ENCODE data around the gene LAMC1. TPM values are rescaled to one million over a fixed set of nuclear protein-coding genes. Genes with fewer than 3 reads are reported as not detected.

Gene LAMC1
- total RNA-seq, 2 experiments from 2014 or later: not detected

GRCh38 chr1:183101081-183101480 lies 77.9 kb downstream of the LAMC1 start:
- Histone ChIP-seq H3K36me3 (ENCODE audit: insufficient read depth, low read length) (no peaks in the 10 kb centered on the region), H3K27me3 (ENCODE audit: control insufficient read depth in 1 of 2, insufficient read depth in 2 of 2, low read length in 2 of 2) (no peaks in the 10 kb centered on the region), H3K27ac (ENCODE audit: low read depth in 1 of 2, low read length in 2 of 2) (no peak overlapping the region), H3K4me3 (ENCODE audit: low read length) (no peak overlapping the region), H3K4me1 (ENCODE audit: insufficient read depth, low read length) (no peaks in the 10 kb centered on the region), H3K9me3 (ENCODE audit: control insufficient read depth in 1 of 2, insufficient read depth in 1 of 2, low read length in 2 of 2) (no peaks in the 10 kb centered on the region)
- ATAC-seq (ENCODE audit: poor library complexity) (no peak), DNase-seq (no peak)
- no peak for TF ChIP-seq CTCF (IDR thresholded peaks at IDR 0.05)
- H3K4me3 Mint-ChIP-seq: no peak overlapping the region
- no peaks in the 10 kb centered on the region for H3K9me3 Mint-ChIP-seq
- ChIA-PET CTCF (no interaction called here), POLR2A (no interaction called here)
- no peaks in the 10 kb centered on the region for H3K4me1 Mint-ChIP-seq (ENCODE audit: low read depth)
- peaks cover 19% of the 10 kb centered on the region for H3K27me3 Mint-ChIP-seq
- no peak overlapping the region for H3K27ac Mint-ChIP-seq
- intact Hi-C loops (cut with DNase I, micrococcal nuclease): no loop called here
- H3K36me3 Mint-ChIP-seq (ENCODE audit: low read depth): no peaks in the 10 kb centered on the region

- no peaks in the 10 kb centered on the region for H3K27me3 ChIP-seq (ENCODE audit: control insufficient read depth in 1 of 2, insufficient read depth in 2 of 2, low read length in 2 of 2)
- no peak for ATAC-seq (ENCODE audit: poor library complexity)
- no peak for TF ChIP-seq CTCF (IDR thresholded peaks at IDR 0.05)
- no peaks in the 10 kb centered on the region for H3K9me3 Mint-ChIP-seq
- no peaks in the 10 kb centered on the region for H3K36me3 ChIP-seq (ENCODE audit: insufficient read depth, low read length)
- peaks cover 19% of the 10 kb centered on the region for H3K27me3 Mint-ChIP-seq
- CTCF ChIA-PET: no interaction called here
- H3K36me3 Mint-ChIP-seq (ENCODE audit: low read depth): no peaks in the 10 kb centered on the region
- POLR2A ChIA-PET: no interaction called here
- intact Hi-C loops (cut with DNase I, micrococcal nuclease): no loop called here
- no peak overlapping the region for H3K4me3 ChIP-seq (ENCODE audit: low read length)
- no peak overlapping the region for H3K27ac Mint-ChIP-seq
- H3K9me3 ChIP-seq (ENCODE audit: control insufficient read depth in 1 of 2, insufficient read depth in 1 of 2, low read length in 2 of 2): no peaks in the 10 kb centered on the region
- no peak overlapping the region for H3K4me3 Mint-ChIP-seq
- no peaks in the 10 kb centered on the region for H3K4me1 ChIP-seq (ENCODE audit: insufficient read depth, low read length)
- peak in 1 of 14 experiments; percentile 7 for DNase-seq
- H3K4me1 Mint-ChIP-seq (ENCODE audit: low read depth): no peaks in the 10 kb centered on the region
- no peak overlapping the region for H3K27ac ChIP-seq (ENCODE audit: low read depth in 1 of 2, low read length in 2 of 2)
Observed at GRCh38 chr1:183101841-183102276, 78.6 kb downstream of the LAMC1 start.

- H3K9me3 Mint-ChIP-seq: no peaks in the 10 kb centered on the region
- Histone ChIP-seq H3K4me3 (ENCODE audit: low read length) (no peak overlapping the region), H3K27me3 (ENCODE audit: control insufficient read depth in 1 of 2, insufficient read depth in 2 of 2, low read length in 2 of 2) (no peaks in the 10 kb centered on the region), H3K36me3 (ENCODE audit: insufficient read depth, low read length) (no peaks in the 10 kb centered on the region), H3K9me3 (ENCODE audit: control insufficient read depth in 1 of 2, insufficient read depth in 1 of 2, low read length in 2 of 2) (no peaks in the 10 kb centered on the region), H3K27ac (ENCODE audit: low read depth in 1 of 2, low read length in 2 of 2) (no peak overlapping the region), H3K4me1 (ENCODE audit: insufficient read depth, low read length) (no peaks in the 10 kb centered on the region)
- intact Hi-C loops (cut with DNase I, micrococcal nuclease): no loop called here
- H3K4me1 Mint-ChIP-seq (ENCODE audit: low read depth): no peaks in the 10 kb centered on the region
- ATAC-seq (ENCODE audit: poor library complexity) (no peak), DNase-seq (no peak)
- ChIA-PET CTCF (no interaction called here), POLR2A (no interaction called here)
- no peak for TF ChIP-seq CTCF (IDR thresholded peaks at IDR 0.05)
- H3K27ac Mint-ChIP-seq: no peak overlapping the region
- peaks cover 25% of the 10 kb centered on the region for H3K27me3 Mint-ChIP-seq
- no peak overlapping the region for H3K4me3 Mint-ChIP-seq
- no peaks in the 10 kb centered on the region for H3K36me3 Mint-ChIP-seq (ENCODE audit: low read depth)
Observed at GRCh38 chr1:183103147-183103546, 79.9 kb downstream of the LAMC1 start.

Data from CD4-positive, alpha-beta T cell (primary cell).